Natural killer cell treated with Interleukin-12 subunit alpha and Interleukin-12 subunit beta and Interleukin-15 and Interleukin-18, amount 100 ng/mL, for 72 hours (primary cell): ENCODE measurements around the gene CCSER1. TPM values are rescaled to one million over a fixed set of nuclear protein-coding genes. Genes with fewer than 3 reads are reported as not detected.
"Not testable (repeated sequence)": the region's sequence is repeated elsewhere in the genome, so short reads cannot be mapped to it uniquely, and the experiment has no call there.

Source experiments
- ATAC-seq, 2 donors: fragments of 150-1000 bp; cut with Tn5 transposase in 1 of 2; sonication (Bioruptor Pico), chemical (Tn5 transposase) in 1 of 2; 2 replicates each; pipeline ENCODE4 v1.10.0; 2021
- DNase-seq: peaks from one replicate; pipeline ENCODE4 v3.0.0; 2022; ENCODE audit warnings: low spot score
- H3K27ac Mint-ChIP-seq, 2 donors: 1 replicate in 1 of 2; 2 replicates in 1 of 2; pipeline ENCODE4 v1.8.0; 2022; ENCODE audit warnings: mixed read lengths in 2 of 2, mild to moderate bottlenecking in 1 of 2, moderate library complexity in 1 of 2
- H3K27me3 Mint-ChIP-seq, 2 donors: 1 replicate in 1 of 2; 2 replicates in 1 of 2; pipeline ENCODE4 v1.8.0; 2022; ENCODE audit warnings: mixed read lengths in 2 of 2
- H3K36me3 Mint-ChIP-seq: one replicate; pipeline ENCODE4 v1.8.0; 2022; ENCODE audit warnings: mixed read lengths
- H3K4me1 Mint-ChIP-seq, 2 donors: 1 replicate in 1 of 2; 2 replicates in 1 of 2; pipeline ENCODE4 v1.8.0; 2022; ENCODE audit warnings: low read depth in 2 of 2, mixed read lengths in 2 of 2, mild to moderate bottlenecking in 1 of 2
- H3K4me3 Mint-ChIP-seq: one replicate; pipeline ENCODE4 v1.8.0; 2022; ENCODE audit warnings: mixed read lengths
- H3K9me3 Mint-ChIP-seq: 2 replicates; pipeline ENCODE4 v1.8.0; 2022; ENCODE audit warnings: mixed read lengths
- total RNA-seq, 2 donors: library from RNA; stranded (reverse); gene quantifications; one replicate each; pipeline ENCODE4 v1.2.3, GENCODE V29; 2022

The CCSER1 gene
- total RNA-seq, 2 donors from 2014 or later: 0.17 TPM; not detected in 1

- DNase-seq: no peak
- no peak for ATAC-seq
- H3K27me3 Mint-ChIP-seq: no peaks in the 10 kb centered on the region
- no peaks in the 10 kb centered on the region for H3K36me3 Mint-ChIP-seq
- H3K4me3 Mint-ChIP-seq: no peak overlapping the region
- no peak overlapping the region for H3K27ac Mint-ChIP-seq
- no peaks in the 10 kb centered on the region for H3K4me1 Mint-ChIP-seq
- H3K9me3 Mint-ChIP-seq: peaks cover 5% of the 10 kb centered on the region
These were observed 698.7 kb downstream of the CCSER1 start for GRCh38 chr4:90825849-90826248.

- DNase-seq: no peak
These were observed 706.5 kb downstream of the CCSER1 start for GRCh38 chr4:90833706-90834105.

GRCh38 chr4:90837241-90837640 lies 710.0 kb downstream of the CCSER1 start:
- no peak overlapping the region for H3K27ac Mint-ChIP-seq
- H3K4me3 Mint-ChIP-seq: no peak overlapping the region
- no peak for ATAC-seq
- no peak for DNase-seq
- H3K27me3 Mint-ChIP-seq: no peaks in the 10 kb centered on the region
- peaks cover 6% of the 10 kb centered on the region for H3K9me3 Mint-ChIP-seq
- H3K4me1 Mint-ChIP-seq: no peaks in the 10 kb centered on the region
- H3K36me3 Mint-ChIP-seq: no peaks in the 10 kb centered on the region

More at GRCh38 chr4:90833706-90834105, 706.5 kb downstream of the CCSER1 start:
- ATAC-seq: no peak
- Mint-ChIP-seq H3K4me1 (no peaks in the 10 kb centered on the region), H3K4me3 (no peak overlapping the region), H3K9me3 (peaks cover 5% of the 10 kb centered on the region), H3K27ac (no peak overlapping the region), H3K36me3 (no peaks in the 10 kb centered on the region), H3K27me3 (no peaks in the 10 kb centered on the region)

- not testable (repeated sequence) for H3K27ac Mint-ChIP-seq, H3K4me3 Mint-ChIP-seq, H3K4me1 Mint-ChIP-seq, H3K27me3 Mint-ChIP-seq, ATAC-seq, DNase-seq, H3K36me3 Mint-ChIP-seq
- peaks cover 10% of the 10 kb centered on the region for H3K9me3 Mint-ChIP-seq
These were observed 711.7 kb downstream of the CCSER1 start for GRCh38 chr4:90838859-90839258.

- Mint-ChIP-seq H3K36me3 (no peaks in the 10 kb centered on the region), H3K4me1 (no peaks in the 10 kb centered on the region), H3K27me3 (no peaks in the 10 kb centered on the region), H3K9me3 (peaks cover 14% of the 10 kb centered on the region), H3K27ac (no peak overlapping the region), H3K4me3 (no peak overlapping the region)
- DNase-seq (no peak), ATAC-seq (no peak)
These were observed 713.1 kb downstream of the CCSER1 start for GRCh38 chr4:90840291-90840690.

GRCh38 chr4:90840828-90841227 lies 713.6 kb downstream of the CCSER1 start:
- Mint-ChIP-seq H3K27me3 (no peaks in the 10 kb centered on the region), H3K4me1 (no peaks in the 10 kb centered on the region), H3K36me3 (no peaks in the 10 kb centered on the region), H3K27ac (no peak overlapping the region), H3K4me3 (no peak overlapping the region), H3K9me3 (peaks cover 14% of the 10 kb centered on the region)
- DNase-seq: no peak
- no peak for ATAC-seq

- Mint-ChIP-seq H3K27me3 (no peaks in the 10 kb centered on the region), H3K36me3 (no peaks in the 10 kb centered on the region), H3K4me1 (no peaks in the 10 kb centered on the region), H3K27ac (no peak overlapping the region), H3K9me3 (peaks cover 14% of the 10 kb centered on the region), H3K4me3 (no peak overlapping the region)
- ATAC-seq (no peak), DNase-seq (no peak)
These were observed 714.5 kb downstream of the CCSER1 start for GRCh38 chr4:90841676-90842075.

GRCh38 chr4:90842960-90843359 lies 715.8 kb downstream of the CCSER1 start:
- Mint-ChIP-seq H3K9me3 (peaks cover 14% of the 10 kb centered on the region), H3K4me1 (no peaks in the 10 kb centered on the region), H3K27me3 (no peaks in the 10 kb centered on the region), H3K27ac (no peak overlapping the region), H3K4me3 (no peak overlapping the region), H3K36me3 (no peaks in the 10 kb centered on the region)
- no peak for DNase-seq
- no peak for ATAC-seq

GRCh38 chr4:90844241-90844640 lies 717.0 kb downstream of the CCSER1 start:
- Mint-ChIP-seq H3K27ac (no peak overlapping the region), H3K4me1 (no peaks in the 10 kb centered on the region), H3K4me3 (no peak overlapping the region), H3K27me3 (no peaks in the 10 kb centered on the region), H3K9me3 (peaks cover 14% of the 10 kb centered on the region), H3K36me3 (no peaks in the 10 kb centered on the region)
- DNase-seq: no peak
- ATAC-seq: no peak

GRCh38 chr4:90845777-90846176 lies 718.6 kb downstream of the CCSER1 start:
- Mint-ChIP-seq H3K9me3 (peaks cover 12% of the 10 kb centered on the region), H3K36me3 (no peaks in the 10 kb centered on the region), H3K27ac (no peak overlapping the region), H3K4me1 (no peaks in the 10 kb centered on the region), H3K27me3 (no peaks in the 10 kb centered on the region), H3K4me3 (no peak overlapping the region)
- ATAC-seq (no peak), DNase-seq (no peak)

GRCh38 chr4:90852237-90852636 lies 725.0 kb downstream of the CCSER1 start:
- Mint-ChIP-seq H3K36me3 (no peaks in the 10 kb centered on the region), H3K27me3 (no peaks in the 10 kb centered on the region), H3K4me3 (no peak overlapping the region), H3K4me1 (no peaks in the 10 kb centered on the region), H3K9me3 (peaks cover 12% of the 10 kb centered on the region), H3K27ac (no peak overlapping the region)
- DNase-seq: no peak
- no peak for ATAC-seq

GRCh38 chr4:90855111-90855510 lies 727.9 kb downstream of the CCSER1 start:
- Mint-ChIP-seq H3K27ac (no peak overlapping the region), H3K27me3 (no peaks in the 10 kb centered on the region), H3K9me3 (peaks cover 13% of the 10 kb centered on the region), H3K36me3 (no peaks in the 10 kb centered on the region), H3K4me1 (no peaks in the 10 kb centered on the region), H3K4me3 (no peak overlapping the region)
- DNase-seq (no peak), ATAC-seq (no peak)

- no peaks in the 10 kb centered on the region for H3K27me3 Mint-ChIP-seq
- DNase-seq: no peak
- ATAC-seq: no peak
- H3K9me3 Mint-ChIP-seq: peaks cover 10% of the 10 kb centered on the region
- H3K27ac Mint-ChIP-seq: no peak overlapping the region
- H3K36me3 Mint-ChIP-seq: no peaks in the 10 kb centered on the region
- no peak overlapping the region for H3K4me3 Mint-ChIP-seq
- H3K4me1 Mint-ChIP-seq: no peaks in the 10 kb centered on the region
These were observed 730.1 kb downstream of the CCSER1 start for GRCh38 chr4:90857081-90857820.

GRCh38 chr4:90875791-90876190 lies 748.6 kb downstream of the CCSER1 start:
- no peak for DNase-seq
- no peak overlapping the region for H3K27ac Mint-ChIP-seq
- no peak for ATAC-seq
- no peaks in the 10 kb centered on the region for H3K27me3 Mint-ChIP-seq
- H3K36me3 Mint-ChIP-seq: peaks cover 10% of the 10 kb centered on the region
- no peak overlapping the region for H3K4me3 Mint-ChIP-seq
- no peaks in the 10 kb centered on the region for H3K4me1 Mint-ChIP-seq
- H3K9me3 Mint-ChIP-seq: peaks cover 29% of the 10 kb centered on the region

GRCh38 chr4:90876296-90876695 lies 749.1 kb downstream of the CCSER1 start:
- DNase-seq (no peak), ATAC-seq (no peak)
- peaks cover 30% of the 10 kb centered on the region for H3K9me3 Mint-ChIP-seq
- no peaks in the 10 kb centered on the region for H3K27me3 Mint-ChIP-seq
- H3K4me1 Mint-ChIP-seq: no peaks in the 10 kb centered on the region
- H3K27ac Mint-ChIP-seq: no peak overlapping the region
- H3K36me3 Mint-ChIP-seq: peaks cover 10% of the 10 kb centered on the region
- no peak overlapping the region for H3K4me3 Mint-ChIP-seq
